ENCODE results near the gene BRPF3. TPM values are rescaled to one million over a fixed set of nuclear protein-coding genes. Genes with fewer than 3 reads are reported as not detected.
A peak's percentile ranks its signal among the peaks of the same experiment; 100 is the strongest.

Gene BRPF3
- total RNA-seq, 1 donor from 2014 or later, result 32.0 TPM

- peaks cover 8% of the 10 kb centered on the region for H3K4me1 ChIP-seq
- H3K27me3 ChIP-seq (ENCODE audit: low read depth), result no peaks in the 10 kb centered on the region
- H3K4me3 ChIP-seq, result no peak overlapping the region
- H3K27ac ChIP-seq, result no peak overlapping the region
- no peaks in the 10 kb centered on the region for H3K9me3 ChIP-seq
- DNase-seq (no peak), ATAC-seq (no peak)
- intact Hi-C loops (cut with DNase I), result no loop called here
- no peak for TF ChIP-seq CTCF (IDR thresholded peaks at IDR 0.05)
- peaks cover 94% of the 10 kb centered on the region for H3K36me3 ChIP-seq
Measured at GRCh38 chr6:36223706-36224105, 27.2 kb downstream of the BRPF3 start.

GRCh38 chr6:36224918-36225461 lies 28.4 kb downstream of the BRPF3 start:
- DNase-seq (no peak), ATAC-seq (peak; percentile 23 to 58)
- intact Hi-C loops (cut with DNase I), result no loop called here
- Histone ChIP-seq H3K9me3 (no peaks in the 10 kb centered on the region), H3K27ac (no peak overlapping the region), H3K27me3 (ENCODE audit: low read depth) (no peaks in the 10 kb centered on the region), H3K4me1 (peaks cover 8% of the 10 kb centered on the region), H3K36me3 (peaks cover 94% of the 10 kb centered on the region), H3K4me3 (no peak overlapping the region)
- TF ChIP-seq CTCF (IDR thresholded peaks at IDR 0.05), result no peak

- DNase-seq (no peak), ATAC-seq (no peak)
- Histone ChIP-seq H3K27me3 (ENCODE audit: low read depth) (no peaks in the 10 kb centered on the region), H3K4me1 (peaks cover 8% of the 10 kb centered on the region), H3K36me3 (peaks cover 100% of the 10 kb centered on the region), H3K9me3 (no peaks in the 10 kb centered on the region), H3K27ac (no peak overlapping the region), H3K4me3 (no peak overlapping the region)
- no peak for TF ChIP-seq CTCF (IDR thresholded peaks at IDR 0.05)
- intact Hi-C loops (cut with DNase I), result no loop called here
Measured at GRCh38 chr6:36226438-36227047, 30.0 kb downstream of the BRPF3 start.

- Histone ChIP-seq H3K9me3 (no peaks in the 10 kb centered on the region), H3K27me3 (ENCODE audit: low read depth) (no peaks in the 10 kb centered on the region), H3K27ac (no peak overlapping the region), H3K4me3 (no peak overlapping the region), H3K4me1 (peaks cover 8% of the 10 kb centered on the region), H3K36me3 (peaks cover 99% of the 10 kb centered on the region)
- no peak for TF ChIP-seq CTCF (IDR thresholded peaks at IDR 0.05)
- intact Hi-C loops (cut with DNase I), result no loop called here
- ATAC-seq (no peak), DNase-seq (no peak)
Measured at GRCh38 chr6:36227379-36228228, 31.1 kb downstream of the BRPF3 start.

GRCh38 chr6:36229223-36229622 lies 32.7 kb downstream of the BRPF3 start:
- ATAC-seq (no peak), DNase-seq (no peak)
- H3K36me3 ChIP-seq, result peaks cover 93% of the 10 kb centered on the region
- H3K9me3 ChIP-seq, result no peaks in the 10 kb centered on the region
- H3K4me1 ChIP-seq, result peaks cover 6% of the 10 kb centered on the region
- no peaks in the 10 kb centered on the region for H3K27me3 ChIP-seq (ENCODE audit: low read depth)
- TF ChIP-seq CTCF (IDR thresholded peaks at IDR 0.05), result no peak
- no peak overlapping the region for H3K27ac ChIP-seq
- intact Hi-C loops (cut with DNase I), result no loop called here
- no peak overlapping the region for H3K4me3 ChIP-seq

Data from lower lobe of right lung (tissue), 2 donors.